OCI-LY7 (cell line): Measurements from ENCODE around the gene TYW1B.
"Not testable (repeated sequence)": the region's sequence is repeated elsewhere in the genome, so short reads cannot be mapped to it uniquely, and the experiment has no call there.

Source experiments
- CTCF ChIP-seq: fragments of 200-600 bp; sonication (generic); conservative IDR thresholded peaks from 2 replicates; pipeline ENCODE4 v1.5.1; 2014; ENCODE audit warnings: mild to moderate bottlenecking, antibody characterized with exemption, low read length, moderate library complexity, mixed read lengths
- EZH2phosphoT487 ChIP-seq: fragments of 200-600 bp; sonication (generic); IDR thresholded peaks from 2 replicates; pipeline ENCODE4 v1.6.1; 2018; ENCODE audit warnings: low read depth, borderline replicate concordance, mild to moderate bottlenecking, mixed run types, antibody characterized with exemption, low read length, moderate library complexity, mixed read lengths

- TF ChIP-seq CTCF, EZH2phosphoT487: not testable (repeated sequence)
Measured at GRCh38 chr7:72601683-72602082, 226.3 kb downstream of the TYW1B start.
